Coronary artery (tissue), 2 donors: ENCODE measurements around the gene GPR62.

Experiments
- DNase-seq: peaks from one replicate; pipeline ENCODE4 v3.0.0-alpha.2; 2017; ENCODE audit warnings: low spot score
- H3K27ac ChIP-seq, 2 donors: fragments of 200-600 bp; sonication (generic); one replicate each; pipeline ENCODE4 v1.5.1; 2016 to 2019
- H3K4me3 ChIP-seq: fragments of 200-600 bp; sonication (generic); 2 replicates; pipeline ENCODE4 v1.5.1; 2016; ENCODE audit warnings: mild to moderate bottlenecking, moderate library complexity
- TF ChIP-seq, protein P1 (sequence below): fragments of 200-600 bp; sonication (generic); IDR thresholded peaks from one replicate; pipeline ENCODE4 v1.5.1; 2019; ENCODE audit warnings: antibody characterized with exemption

GPR62 gene

DNA sequence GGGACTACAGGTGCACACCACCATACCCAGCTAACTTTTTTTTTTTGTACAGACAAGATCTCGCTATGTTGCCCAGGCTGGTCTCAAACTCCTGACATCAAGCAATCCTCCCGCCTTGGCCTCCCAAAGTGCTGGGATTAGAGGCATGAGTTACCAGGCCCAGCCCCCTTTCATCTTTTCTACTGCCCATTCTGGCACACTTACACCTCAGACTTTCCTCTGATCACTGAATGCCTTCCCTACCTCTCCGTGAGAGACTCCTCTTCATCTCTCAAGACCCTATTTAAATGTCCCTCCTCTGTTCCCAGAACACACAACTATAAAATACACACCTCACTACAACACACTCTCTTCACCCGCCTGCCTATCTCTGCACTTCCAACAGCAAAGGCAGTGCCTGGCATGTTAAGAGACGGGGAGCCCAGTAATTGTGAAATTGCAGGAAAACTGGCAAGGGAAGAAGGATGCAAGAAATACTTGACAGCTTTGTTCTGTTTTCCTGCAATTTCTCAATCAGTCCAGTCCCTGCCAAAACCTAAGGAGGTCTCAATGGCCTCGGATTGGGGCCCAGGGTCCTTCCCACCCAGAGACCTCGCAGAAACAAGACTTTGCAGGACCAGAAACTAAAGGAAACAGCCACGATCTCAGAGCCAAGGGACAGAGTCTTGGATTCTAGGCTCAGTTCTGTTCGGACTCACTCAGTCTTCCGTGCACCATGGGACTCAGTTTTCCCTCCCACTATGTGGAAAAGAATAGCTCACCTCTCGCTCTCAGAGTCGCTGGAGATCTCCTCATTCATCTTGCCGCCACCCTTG, 14.3 kb upstream of the GPR62 start:
- peak; percentile 60 for DNase-seq
- Histone ChIP-seq H3K4me3 (peak overlapping the region; percentile 75), H3K27ac (no peak overlapping the region)
- TF ChIP-seq, protein P1, sequence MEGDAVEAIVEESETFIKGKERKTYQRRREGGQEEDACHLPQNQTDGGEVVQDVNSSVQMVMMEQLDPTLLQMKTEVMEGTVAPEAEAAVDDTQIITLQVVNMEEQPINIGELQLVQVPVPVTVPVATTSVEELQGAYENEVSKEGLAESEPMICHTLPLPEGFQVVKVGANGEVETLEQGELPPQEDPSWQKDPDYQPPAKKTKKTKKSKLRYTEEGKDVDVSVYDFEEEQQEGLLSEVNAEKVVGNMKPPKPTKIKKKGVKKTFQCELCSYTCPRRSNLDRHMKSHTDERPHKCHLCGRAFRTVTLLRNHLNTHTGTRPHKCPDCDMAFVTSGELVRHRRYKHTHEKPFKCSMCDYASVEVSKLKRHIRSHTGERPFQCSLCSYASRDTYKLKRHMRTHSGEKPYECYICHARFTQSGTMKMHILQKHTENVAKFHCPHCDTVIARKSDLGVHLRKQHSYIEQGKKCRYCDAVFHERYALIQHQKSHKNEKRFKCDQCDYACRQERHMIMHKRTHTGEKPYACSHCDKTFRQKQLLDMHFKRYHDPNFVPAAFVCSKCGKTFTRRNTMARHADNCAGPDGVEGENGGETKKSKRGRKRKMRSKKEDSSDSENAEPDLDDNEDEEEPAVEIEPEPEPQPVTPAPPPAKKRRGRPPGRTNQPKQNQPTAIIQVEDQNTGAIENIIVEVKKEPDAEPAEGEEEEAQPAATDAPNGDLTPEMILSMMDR: no peak

DNA sequence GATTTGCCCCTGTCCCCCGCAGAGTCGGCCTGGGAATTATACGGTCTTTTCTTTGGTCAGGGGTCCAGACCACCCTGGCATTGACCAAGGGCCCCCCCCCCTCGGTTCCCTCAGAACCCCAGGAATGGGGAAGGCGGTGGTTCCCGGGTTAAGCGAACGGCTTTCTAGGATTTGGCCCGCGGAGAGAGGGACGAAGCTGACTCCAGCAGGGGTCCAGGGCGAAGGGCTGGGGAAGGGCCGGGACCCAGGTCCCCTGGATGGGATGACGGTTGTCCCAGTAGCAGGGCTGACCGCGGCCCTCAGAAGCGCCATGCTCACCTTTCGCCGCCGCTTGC, 13.8 kb upstream of the GPR62 start:
- peak overlapping the region in 1 of 2 donors; percentile 64 for H3K27ac ChIP-seq
- no peak for DNase-seq
- TF ChIP-seq, protein P1: no peak
- H3K4me3 ChIP-seq: peak overlapping the region; percentile 75

DNA sequence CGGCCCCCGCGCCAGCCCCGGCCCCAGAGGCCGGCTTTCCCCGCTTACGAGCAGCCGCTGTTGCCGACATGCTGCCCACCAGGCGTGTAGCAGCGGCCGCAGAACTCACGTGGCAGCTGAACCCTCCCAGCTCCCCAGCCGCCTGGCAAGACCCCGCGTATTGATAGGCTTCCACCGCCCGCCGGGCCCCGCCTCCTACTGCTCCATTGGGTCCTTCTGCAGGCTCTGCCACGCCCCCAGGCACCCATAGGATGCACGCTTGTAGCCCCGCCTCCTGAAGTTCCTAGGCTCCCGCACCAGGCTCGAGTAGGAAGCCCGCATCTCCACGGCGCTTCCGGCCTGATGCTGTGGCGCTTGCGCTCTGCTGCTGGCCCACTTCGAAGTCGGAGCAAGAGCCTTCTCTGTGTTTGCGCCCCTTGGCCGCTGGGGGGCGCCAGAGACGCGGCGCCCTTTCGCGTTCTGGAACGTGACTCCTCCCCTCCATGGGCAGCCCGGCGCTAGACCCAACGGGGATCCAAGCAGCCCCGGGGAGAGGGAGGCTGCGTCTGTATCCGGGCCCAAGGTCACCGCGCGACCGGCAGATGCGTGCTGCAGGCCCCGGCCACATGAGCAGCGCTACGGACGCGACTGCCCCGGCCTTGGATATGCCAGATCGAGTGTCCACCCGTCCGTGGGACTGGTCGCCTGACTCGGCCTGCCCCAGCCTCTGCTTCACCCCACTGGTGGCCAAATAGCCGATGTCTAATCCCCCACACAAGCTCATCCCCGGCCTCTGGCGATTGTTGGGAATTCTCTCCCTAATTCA, 13.2 kb upstream of the GPR62 start, which contains the start of the genes PARP3 and RRP9:
TSS of gene PARP3 (plus strand) at position 566 of the 805 bp plus-strand sequence. CDS start 993 bp downstream, outside the sequence.
TSS of gene RRP9 (minus strand) at position 107 of the 805 bp plus-strand sequence. CDS start at position 70, 37 bp downstream.
- TF ChIP-seq, protein P1: peak; percentile 99
- H3K4me3 ChIP-seq: peak within 1 kb of the TSS; percentile 75
- peak; percentile 100 for DNase-seq
- peak within 1 kb of the TSS; percentile 95 to 97 for H3K27ac ChIP-seq

DNA sequence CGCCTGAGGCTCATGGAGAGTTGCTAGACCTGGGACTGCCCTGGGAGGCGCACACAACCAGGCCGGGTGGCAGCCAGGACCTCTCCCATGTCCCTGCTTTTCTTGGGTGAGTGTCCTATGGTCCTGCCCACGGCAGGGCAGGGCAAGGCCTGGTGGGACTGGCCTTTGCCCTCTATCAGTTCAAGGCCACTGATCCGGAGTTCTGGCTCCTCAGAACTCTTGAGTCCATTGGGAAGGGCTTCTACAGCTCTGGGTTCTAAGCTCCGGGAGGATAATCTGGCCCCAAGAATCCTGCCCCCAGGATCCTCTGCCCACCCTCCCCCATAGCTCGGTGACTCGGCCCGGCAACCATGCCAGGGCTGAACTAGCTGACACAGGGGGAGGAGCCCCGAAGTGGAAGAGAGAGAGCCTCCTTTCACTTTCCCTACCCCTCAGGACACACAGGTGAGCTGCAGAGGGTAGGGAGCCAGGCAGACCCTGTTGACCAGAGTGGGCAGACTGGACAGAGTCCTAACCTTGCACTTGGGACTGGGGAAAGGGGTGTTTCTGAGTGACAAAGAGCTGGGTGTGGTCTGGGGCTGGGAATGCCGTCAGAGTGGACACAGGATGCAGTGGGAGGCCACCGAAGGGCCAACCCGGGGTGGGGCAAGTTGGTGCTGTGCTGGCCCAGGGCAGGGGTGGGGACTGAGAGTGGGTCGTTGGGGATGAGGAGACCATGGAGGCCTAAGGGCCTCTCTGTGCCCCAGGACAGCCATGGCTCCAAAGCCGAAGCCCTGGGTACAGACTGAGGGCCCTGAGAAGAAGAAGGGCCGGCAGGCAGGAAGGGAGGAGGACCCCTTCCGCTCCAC, 12.4 kb upstream of the GPR62 start:
- peak overlapping the region; percentile 95 to 97 for H3K27ac ChIP-seq
- DNase-seq: peak; percentile 86
- TF ChIP-seq, protein P1: no peak
- H3K4me3 ChIP-seq: peak overlapping the region; percentile 73

DNA sequence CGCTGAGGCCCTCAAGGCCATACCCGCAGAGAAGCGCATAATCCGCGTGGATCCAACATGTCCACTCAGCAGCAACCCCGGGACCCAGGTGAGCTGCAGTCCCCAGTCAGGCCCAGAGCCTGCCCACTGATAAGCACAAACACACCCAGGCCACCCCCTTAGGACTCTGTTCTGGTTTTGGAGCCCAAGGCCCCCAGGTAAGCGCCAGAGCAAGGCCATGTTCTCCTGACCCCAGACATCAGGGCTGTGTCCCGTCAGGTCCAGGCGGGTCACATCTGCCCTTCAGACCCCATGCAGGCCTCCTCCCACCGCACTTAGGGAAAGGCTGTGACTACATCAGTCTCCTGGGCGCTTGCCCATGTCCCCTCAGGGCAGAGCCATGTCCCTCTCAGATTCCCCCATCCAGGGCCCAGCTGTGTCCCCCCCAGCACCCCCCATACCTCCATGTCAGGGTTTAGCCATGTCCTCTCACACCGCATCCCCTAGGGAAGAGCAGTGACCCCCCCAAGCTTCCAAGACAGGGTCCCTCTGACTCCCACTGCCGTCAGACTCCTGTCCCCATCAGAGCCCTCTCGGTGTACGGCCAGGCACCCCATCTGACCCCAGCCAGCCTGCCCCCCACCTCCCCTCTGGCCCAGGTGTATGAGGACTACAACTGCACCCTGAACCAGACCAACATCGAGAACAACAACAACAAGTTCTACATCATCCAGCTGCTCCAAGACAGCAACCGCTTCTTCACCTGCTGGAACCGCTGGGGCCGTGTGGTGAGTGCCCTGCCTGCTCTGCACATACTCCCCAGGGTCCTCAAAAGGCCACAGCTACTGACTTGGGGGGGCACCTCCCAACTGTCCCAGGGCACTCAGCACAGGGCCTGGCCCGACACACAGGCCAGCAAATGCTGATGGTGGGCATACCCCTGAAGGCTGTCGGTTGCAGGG, 11.5 kb upstream of the GPR62 start:
- TF ChIP-seq, protein P1: no peak
- H3K4me3 ChIP-seq: peak overlapping the region; percentile 73
- peak; percentile 69 for DNase-seq
- peak overlapping the region; percentile 95 to 97 for H3K27ac ChIP-seq
